Islet of Langerhans (tissue), 1 donor: ENCODE data around the gene CDH9.
"Not testable (repeated sequence)": the region's sequence is repeated elsewhere in the genome, so short reads cannot be mapped to it uniquely, and the experiment has no call there.

Source experiments
- FAIRE-seq: peaks from one replicate; lab custom pipeline; 2011; peaks lifted over from hg19 to GRCh38; lab: Jason Lieb, UNC

Gene CDH9

GRCh38 chr5:26955161-26955560, 83.2 kb downstream of the CDH9 start:
- FAIRE-seq, result no peak

GRCh38 chr5:26948921-26949320, 89.5 kb downstream of the CDH9 start:
- no peak for FAIRE-seq

GRCh38 chr5:26945901-26946300, 92.5 kb downstream of the CDH9 start:
- no peak for FAIRE-seq

- no peak for FAIRE-seq
Measured at GRCh38 chr5:26942481-26942880, 95.9 kb downstream of the CDH9 start.

- no peak for FAIRE-seq
Measured at GRCh38 chr5:26940994-26941393, 97.4 kb downstream of the CDH9 start.

GRCh38 chr5:26932238-26932637, 106.1 kb downstream of the CDH9 start:
- no peak for FAIRE-seq

- FAIRE-seq, result no peak
Measured at GRCh38 chr5:26921439-26921838, 116.9 kb downstream of the CDH9 start.

- no peak for FAIRE-seq
Measured at GRCh38 chr5:26903469-26903868, 134.9 kb downstream of the CDH9 start.

- no peak for FAIRE-seq
Measured at GRCh38 chr5:26894719-26895263, 143.6 kb downstream of the CDH9 start.

- FAIRE-seq, result no peak
Measured at GRCh38 chr5:26893078-26893477, 145.3 kb downstream of the CDH9 start.

GRCh38 chr5:26889815-26890214, 148.6 kb downstream of the CDH9 start:
- no peak for FAIRE-seq

- no peak for FAIRE-seq
Measured at GRCh38 chr5:26884481-26884880, 153.9 kb downstream of the CDH9 start.

GRCh38 chr5:26883375-26883774, 155.0 kb downstream of the CDH9 start:
- no peak for FAIRE-seq

- no peak for FAIRE-seq
Measured at GRCh38 chr5:26881901-26882300, 156.5 kb downstream of the CDH9 start.

- no peak for FAIRE-seq
Measured at GRCh38 chr5:26877154-26877553, 161.2 kb downstream of the CDH9 start.

GRCh38 chr5:26872337-26872736, 166.0 kb downstream of the CDH9 start:
- no peak for FAIRE-seq

- no peak for FAIRE-seq
Measured at GRCh38 chr5:26869781-26870180, 168.6 kb downstream of the CDH9 start.

- FAIRE-seq, result no peak
Measured at GRCh38 chr5:26868504-26868903, 169.9 kb downstream of the CDH9 start.

- no peak for FAIRE-seq
Measured at GRCh38 chr5:26864061-26864460, 174.3 kb downstream of the CDH9 start.

- no peak for FAIRE-seq
Measured at GRCh38 chr5:26856238-26856637, 182.1 kb downstream of the CDH9 start.

- FAIRE-seq, result not testable (repeated sequence)
Measured at GRCh38 chr5:26852450-26852849, 185.9 kb downstream of the CDH9 start.

- no peak for FAIRE-seq
Measured at GRCh38 chr5:26847041-26847736, 191.2 kb downstream of the CDH9 start.

- FAIRE-seq, result no peak
Measured at GRCh38 chr5:26843677-26844076, 194.7 kb downstream of the CDH9 start.

GRCh38 chr5:26833596-26833995, 204.8 kb downstream of the CDH9 start:
- FAIRE-seq, result no peak
